ENCODE data around the gene GJB5. TPM values are rescaled to one million over a fixed set of nuclear protein-coding genes. Genes with fewer than 3 reads are reported as not detected.

GJB5 gene
- total RNA-seq, 4 donors from 2014 or later = not detected

- WGBS = 85% methylated on average over 3 of the region's 3 CpGs
Observed at GRCh38 chr1:34753163-34753562, 1.7 kb upstream of the GJB5 start.

GRCh38 chr1:34755961-34756360 is 1.1 kb downstream of the GJB5 start:
- TF ChIP-seq CTCF (IDR thresholded peaks at IDR 0.05) (no peak), EP300 (IDR thresholded peaks at IDR 0.05) (no peak), POLR2A (IDR thresholded peaks at IDR 0.05; ENCODE audit: low read depth) (no peak), POLR2AphosphoS5 (IDR thresholded peaks at IDR 0.05) (no peak)
- 95% methylated on average over 5 of the region's 6 CpGs for WGBS
- intact Hi-C loops (cut with DNase I) = no loop called here
- no peak for DNase-seq (ENCODE audit: extremely low spot score)
- Histone ChIP-seq H3K9me3 (no peaks in the 10 kb centered on the region), H3K36me3 (no peaks in the 10 kb centered on the region), H3K4me1 (no peaks in the 10 kb centered on the region), H3K4me3 (no peak overlapping the region), H3K27ac (replicated peaks in 1 of 4) (no peak overlapping the region), H3K27me3 (peaks cover 0 to 30% (median 0%) of the 10 kb centered on the region in 4 donors)

More at GRCh38 chr1:34753163-34753562, 1.7 kb upstream of the GJB5 start:
- peaks cover 0 to 31% (median 0%) of the 10 kb centered on the region in 4 donors for H3K27me3 ChIP-seq
- no peaks in the 10 kb centered on the region for H3K36me3 ChIP-seq
- intact Hi-C loops (cut with DNase I) = no loop called here
- H3K4me1 ChIP-seq = no peaks in the 10 kb centered on the region
- no peak overlapping the region for H3K27ac ChIP-seq (replicated peaks in 1 of 4)
- TF ChIP-seq EP300 (IDR thresholded peaks at IDR 0.05) = no peak
- TF ChIP-seq POLR2A (IDR thresholded peaks at IDR 0.05; ENCODE audit: low read depth) = no peak
- no peak for TF ChIP-seq CTCF (IDR thresholded peaks at IDR 0.05)
- no peak for TF ChIP-seq POLR2AphosphoS5 (IDR thresholded peaks at IDR 0.05)
- H3K9me3 ChIP-seq = no peaks in the 10 kb centered on the region
- no peak for DNase-seq (ENCODE audit: extremely low spot score)
- H3K4me3 ChIP-seq = no peak overlapping the region

GRCh38 chr1:34757386-34757785 is 2.5 kb downstream of the GJB5 start:
- no peak for TF ChIP-seq POLR2A (IDR thresholded peaks at IDR 0.05; ENCODE audit: low read depth)
- no peak for TF ChIP-seq POLR2AphosphoS5 (IDR thresholded peaks at IDR 0.05)
- no peak for TF ChIP-seq CTCF (IDR thresholded peaks at IDR 0.05)
- no peak for TF ChIP-seq EP300 (IDR thresholded peaks at IDR 0.05)

GRCh38 chr1:34758751-34759150 is 3.9 kb downstream of the GJB5 start:
- DNase-seq (ENCODE audit: extremely low spot score) = no peak
- no peak for TF ChIP-seq EP300 (IDR thresholded peaks at IDR 0.05)
- no peak for TF ChIP-seq POLR2AphosphoS5 (IDR thresholded peaks at IDR 0.05)
- TF ChIP-seq CTCF (IDR thresholded peaks at IDR 0.05) = no peak
- TF ChIP-seq POLR2A (IDR thresholded peaks at IDR 0.05; ENCODE audit: low read depth) = no peak
- intact Hi-C loops (cut with DNase I) = no loop called here
- no peak overlapping the region for H3K4me3 ChIP-seq
- peaks cover 0 to 49% (median 0%) of the 10 kb centered on the region in 4 donors for H3K27me3 ChIP-seq
- H3K27ac ChIP-seq (replicated peaks in 1 of 4) = no peak overlapping the region
- no peaks in the 10 kb centered on the region for H3K4me1 ChIP-seq
- 74% methylated on average over 4 of the region's 4 CpGs for WGBS
- H3K36me3 ChIP-seq = no peaks in the 10 kb centered on the region
- H3K9me3 ChIP-seq = no peaks in the 10 kb centered on the region

More at GRCh38 chr1:34757386-34757785, 2.5 kb downstream of the GJB5 start:
- WGBS = 85% methylated on average over 20 of the region's 21 CpGs
- Histone ChIP-seq H3K4me1 (no peaks in the 10 kb centered on the region), H3K36me3 (no peaks in the 10 kb centered on the region), H3K27me3 (peaks cover 0 to 39% (median 0%) of the 10 kb centered on the region in 4 donors), H3K4me3 (no peak overlapping the region), H3K9me3 (no peaks in the 10 kb centered on the region), H3K27ac (replicated peaks in 1 of 4) (no peak overlapping the region)
- no peak for DNase-seq (ENCODE audit: extremely low spot score)
- intact Hi-C loops (cut with DNase I) = no loop called here

Measured in esophagus muscularis mucosa (tissue), 4 donors.